ENCODE results near the gene LCE7A.

Gene LCE7A

GRCh38 chr1:152859696-152860095, at the start of gene LCE7A:
LCE7A (plus strand) TSS chr1:152859996; CDS start chr1:152860698, 702 bp downstream.
- no peak for DNase-seq

GRCh38 chr1:152811050-152811449, 48.7 kb upstream of the LCE7A start:
- no peak for DNase-seq

GRCh38 chr1:152811671-152812070, 48.1 kb upstream of the LCE7A start, which contains the start of gene LCE1B:
LCE1B (plus strand) TSS chr1:152811971; CDS start chr1:152812447, 476 bp downstream.
- no peak for DNase-seq

GRCh38 chr1:152817309-152817708, 42.5 kb upstream of the LCE7A start:
- no peak for DNase-seq

- no peak for DNase-seq
Measured at GRCh38 chr1:152823294-152823693, 36.5 kb upstream of the LCE7A start.

- no peak for DNase-seq
Measured at GRCh38 chr1:152824964-152825363, 34.8 kb upstream of the LCE7A start.

- DNase-seq = no peak
Measured at GRCh38 chr1:152827173-152827572, 32.6 kb upstream of the LCE7A start, which contains the start of gene LCE1A. LCE1A (plus strand) TSS chr1:152827473; CDS start chr1:152827473, 0 bp downstream.

- no peak for DNase-seq
Measured at GRCh38 chr1:152836870-152837269, 22.9 kb upstream of the LCE7A start.

- DNase-seq = no peak
Measured at GRCh38 chr1:152842556-152842955, 17.2 kb upstream of the LCE7A start, which contains the start of gene LCE6A. LCE6A (plus strand) TSS chr1:152842856; CDS start chr1:152843521, 665 bp downstream.

GRCh38 chr1:152855661-152856060, 4.1 kb upstream of the LCE7A start:
- no peak for DNase-seq

GRCh38 chr1:152858062-152858461, 1.7 kb upstream of the LCE7A start:
- DNase-seq = no peak

- no peak for DNase-seq
Measured at GRCh38 chr1:152860129-152860528, 333 bp downstream of the LCE7A start.

- no peak for DNase-seq
Measured at GRCh38 chr1:152861374-152861773, 1.6 kb downstream of the LCE7A start.

- no peak for DNase-seq
Measured at GRCh38 chr1:152864443-152864842, 4.6 kb downstream of the LCE7A start.

GRCh38 chr1:152866321-152866720, 6.5 kb downstream of the LCE7A start:
- no peak for DNase-seq

- DNase-seq = no peak
Measured at GRCh38 chr1:152869808-152870419, 10.1 kb downstream of the LCE7A start.

- DNase-seq = no peak
Measured at GRCh38 chr1:152870831-152871730, 11.3 kb downstream of the LCE7A start.

- no peak for DNase-seq
Measured at GRCh38 chr1:152871731-152872126, 11.9 kb downstream of the LCE7A start.

- DNase-seq = no peak
Measured at GRCh38 chr1:152873495-152873894, 13.7 kb downstream of the LCE7A start.

GRCh38 chr1:152876827-152877226, 17.0 kb downstream of the LCE7A start:
- no peak for DNase-seq

- no peak for DNase-seq
Measured at GRCh38 chr1:152878042-152878441, 18.2 kb downstream of the LCE7A start, which contains the start of gene SMCP. SMCP (plus strand) TSS chr1:152878322; CDS start chr1:152884423, 6,101 bp downstream.

GRCh38 chr1:152879559-152880198, 19.9 kb downstream of the LCE7A start:
- no peak for DNase-seq

GRCh38 chr1:152880316-152880715, 20.5 kb downstream of the LCE7A start:
- no peak for DNase-seq

All from KG1 (cell line).